SK-N-SH (cell line): Measurements from ENCODE around the gene TULP1. TPM values are rescaled to one million over a fixed set of nuclear protein-coding genes. Genes with fewer than 3 reads are reported as not detected.
A peak's percentile ranks its signal among the peaks of the same experiment; 100 is the strongest.

ENCODE experiments used
- CHD2 ChIP-seq: fragments of 150-350 bp; IDR thresholded peaks from 2 replicates; pipeline ENCODE4 v1.6.1; 2018; ENCODE audit warnings: low read length; ENCODE audit not compliant: partially characterized antibody
- ELF1 ChIP-seq: IDR thresholded peaks from 2 replicates; pipeline ENCODE4 v1.4.0; 2012
- EZH2phosphoT487 ChIP-seq: fragments of 200-600 bp; sonication (generic); IDR thresholded peaks from 2 replicates; pipeline ENCODE4 v1.6.1; 2017; ENCODE audit warnings: low read depth, mixed run types, mild to moderate bottlenecking, antibody characterized with exemption, moderate library complexity, borderline replicate concordance
- FOSL2 ChIP-seq: IDR thresholded peaks from 2 replicates; pipeline ENCODE4 v1.4.0; 2012; ENCODE audit warnings: low read depth, mild to moderate bottlenecking, moderate library complexity, borderline replicate concordance
- FOXJ3 ChIP-seq: sonication (generic); formaldehyde crosslinking; IDR thresholded peaks from 2 replicates; pipeline ENCODE4 v1.5.1; 2020; ENCODE audit warnings: mild to moderate bottlenecking, missing genetic modification reagents
- FOXM1 ChIP-seq: IDR thresholded peaks from 2 replicates; pipeline ENCODE4 v1.4.0; 2012; ENCODE audit warnings: low read depth, mild to moderate bottlenecking
- JUND ChIP-seq: IDR thresholded peaks from 2 replicates; pipeline ENCODE4 v1.4.0; 2012
- NFIC ChIP-seq: IDR thresholded peaks from 2 replicates; pipeline ENCODE4 v1.4.0; 2012; ENCODE audit warnings: borderline replicate concordance
- NRF1 ChIP-seq: IDR thresholded peaks from 2 replicates; pipeline ENCODE4 v1.6.1; 2012; ENCODE audit warnings: low read depth, mild to moderate bottlenecking, low read length
- PBX3 ChIP-seq: IDR thresholded peaks from 2 replicates; pipeline ENCODE4; 2012
- POLR2AphosphoS5 ChIP-seq: IDR thresholded peaks from 2 replicates; pipeline ENCODE4 v1.6.1; 2012; ENCODE audit warnings: low read depth, low read length
- RAD21 ChIP-seq: IDR thresholded peaks from 2 replicates; pipeline ENCODE4 v1.6.1; 2012; ENCODE audit warnings: mild to moderate bottlenecking, low read length
- REST ChIP-seq: IDR thresholded peaks from 2 replicates; pipeline ENCODE4 v1.6.1; 2012; ENCODE audit warnings: mild to moderate bottlenecking, low read depth, low read length, moderate library complexity
- RFX5 ChIP-seq: IDR thresholded peaks from 2 replicates; pipeline ENCODE4 v1.6.1; 2012; ENCODE audit warnings: mild to moderate bottlenecking, improper control_type of control experiment, low read length
- RXRA ChIP-seq: IDR thresholded peaks from 2 replicates; pipeline ENCODE4 v1.4.0; 2012; ENCODE audit warnings: low read depth, mild to moderate bottlenecking, borderline replicate concordance
- SMC3 ChIP-seq: IDR thresholded peaks from 2 replicates; pipeline ENCODE4 v1.6.1; 2012; ENCODE audit warnings: low read depth, low read length, improper control_type of control experiment
- TCF12 ChIP-seq: IDR thresholded peaks from 2 replicates; pipeline ENCODE4 v1.4.0; 2012
- TEAD4 ChIP-seq: IDR thresholded peaks from 2 replicates; pipeline ENCODE4 v1.4.0; 2012; ENCODE audit warnings: mild to moderate bottlenecking, borderline replicate concordance; ENCODE audit not compliant: insufficient read depth
- USF2 ChIP-seq: fragments of 150-350 bp; IDR thresholded peaks from 2 replicates; pipeline ENCODE4 v1.6.1; 2017; ENCODE audit warnings: antibody characterized with exemption, low read length, low read depth, borderline replicate concordance
- YY1 ChIP-seq: IDR thresholded peaks from 2 replicates; pipeline ENCODE4 v1.4.0; 2012; ENCODE audit warnings: low read depth, mild to moderate bottlenecking
- ZBTB33 ChIP-seq: IDR thresholded peaks from 2 replicates; pipeline ENCODE4 v1.4.0; 2012; ENCODE audit warnings: low read depth, borderline replicate concordance
- polyA plus RNA-seq, 3 experiments: library from polyadenylated mRNA; depleted of rRNA; stranded (reverse); fragments of >200 nt; gene quantifications; 2 replicates each; pipeline ENCODE4 v1.2.3, GENCODE V29; 2012

TULP1 gene
- polyA plus RNA-seq, 1 of the 3 experiments (the other 2 are of a cell fraction): not detected

- TF ChIP-seq REST: no peak
- TF ChIP-seq RFX5: no peak
- no peak for TF ChIP-seq FOSL2
- TF ChIP-seq PBX3: no peak
- no peak for TF ChIP-seq EZH2phosphoT487
- TF ChIP-seq USF2: no peak
- no peak for TF ChIP-seq SMC3
- TF ChIP-seq RAD21: no peak
- TF ChIP-seq ZBTB33: no peak
- no peak for TF ChIP-seq NRF1
- TF ChIP-seq CHD2: peak; percentile 10
- no peak for TF ChIP-seq TEAD4
- TF ChIP-seq POLR2AphosphoS5: no peak
- peak; percentile 41; the same call in 1 of the 2 replicates for TF ChIP-seq TCF12
- no peak for TF ChIP-seq RXRA
- no peak for TF ChIP-seq YY1
- TF ChIP-seq ELF1: no peak
- peak; percentile 72 for TF ChIP-seq NFIC
- no peak for TF ChIP-seq FOXM1
- TF ChIP-seq FOXJ3 (CRISPR knock-in tag): no peak
- TF ChIP-seq JUND: no peak
Measured at GRCh38 chr6:35469751-35470662, 42.7 kb downstream of the TULP1 start (continued).
